CD14-positive monocyte (primary cell): ENCODE measurements around the gene PRKCQ. TPM values are rescaled to one million over a fixed set of nuclear protein-coding genes. Genes with fewer than 3 reads are reported as not detected.

Experiments used
- DNase-seq, 3 donors: peaks; one replicate each; pipeline ENCODE4 v3.0.0-alpha.2; 2011 to 2022
- H2AFZ ChIP-seq: 2 replicates; pipeline ENCODE4 v1.6.0; 2012; ENCODE audit warnings: mild to moderate bottlenecking, low read depth, low read length, inconsistent platforms; ENCODE audit not compliant: insufficient read depth, poor library complexity, severe bottlenecking
- H3K27ac ChIP-seq, 2 donors: 1 replicate in 1 of 2; 2 replicates in 1 of 2; pipeline ENCODE4 v1.5.1; 2012 to 2013; ENCODE audit warnings: low read length in 2 of 2, control low read depth in 1 of 2, inconsistent platforms in 1 of 2, low read depth in 1 of 2, mild to moderate bottlenecking in 1 of 2
- H3K27me3 ChIP-seq, 2 donors: one replicate each; pipeline versions ENCODE4 v1.6.0 to v1.6.1; 2011 to 2013; ENCODE audit warnings: low read length in 2 of 2; ENCODE audit not compliant: control insufficient read depth in 2 of 2, insufficient read depth in 2 of 2
- H3K36me3 ChIP-seq, 2 donors: replicated peaks in 1 of 2; 1 replicate in 1 of 2; 2 replicates in 1 of 2; pipeline versions ENCODE4 v1.5.1 to v1.6.1; 2012 to 2013; ENCODE audit warnings: low read length in 2 of 2, control low read depth in 1 of 2, inconsistent platforms in 1 of 2, mild to moderate bottlenecking in 1 of 2; ENCODE audit not compliant: insufficient read depth in 2 of 2, control insufficient read depth in 1 of 2
- H3K4me1 ChIP-seq, 2 donors: 1 replicate in 1 of 2; 2 replicates in 1 of 2; pipeline versions ENCODE4 v1.5.1 to v1.6.1; 2012 to 2013; ENCODE audit warnings: low read length in 2 of 2, control low read depth in 1 of 2, inconsistent platforms in 1 of 2, mild to moderate bottlenecking in 1 of 2, moderate library complexity in 1 of 2; ENCODE audit not compliant: insufficient read depth in 2 of 2, control insufficient read depth in 1 of 2
- H3K4me2 ChIP-seq: replicated peaks from 2 replicates; pipeline ENCODE3; 2012; ENCODE audit warnings: low read length, moderate library complexity, mild to moderate bottlenecking; ENCODE audit not compliant: poor library complexity, severe bottlenecking; ENCODE audit errors: extremely low read depth
- H3K4me3 ChIP-seq, 3 experiments: fragments of 200-600 bp in 1 of 3; sonication (generic) in 1 of 3; replicated peaks in 1 of 3; 1 replicate in 2 of 3; 2 replicates in 1 of 3; pipeline ENCODE4 v1.5.1; 2011 to 2013; ENCODE audit warnings: low read length in 3 of 3, mild to moderate bottlenecking in 3 of 3, control low read depth in 2 of 3, low read depth in 2 of 3, inconsistent platforms in 1 of 3, moderate library complexity in 1 of 3
- H3K79me2 ChIP-seq: 2 replicates; pipeline ENCODE4 v1.6.0; 2012; ENCODE audit warnings: mild to moderate bottlenecking, control low read depth, inconsistent platforms, low read length, moderate library complexity; ENCODE audit not compliant: insufficient read depth
- H3K9ac ChIP-seq: 2 replicates; pipeline ENCODE4 v1.6.0; 2017; ENCODE audit warnings: low read length, mild to moderate bottlenecking; ENCODE audit not compliant: insufficient read depth, poor library complexity, severe bottlenecking
- H3K9me3 ChIP-seq, 2 donors: replicated peaks in 1 of 2; 1 replicate in 1 of 2; 2 replicates in 1 of 2; pipeline versions ENCODE4 v1.5.1 to v1.6.1; 2012 to 2013; ENCODE audit warnings: low read length in 2 of 2, control low read depth in 1 of 2; ENCODE audit not compliant: control insufficient read depth in 1 of 2, insufficient read depth in 1 of 2
- H4K20me1 ChIP-seq: 2 replicates; pipeline ENCODE4 v1.6.0; 2012; ENCODE audit warnings: mild to moderate bottlenecking, low read length, control low read depth, moderate library complexity; ENCODE audit not compliant: insufficient read depth
- H3K27ac Mint-ChIP-seq, 7 donors: one replicate each; pipeline ENCODE4 v1.8.0; 2020; ENCODE audit warnings: mild to moderate bottlenecking in 7 of 7, mixed read lengths in 7 of 7, moderate library complexity in 6 of 7, inconsistent platforms in 2 of 7
- H3K27me3 Mint-ChIP-seq, 3 donors: one replicate each; pipeline ENCODE4 v1.8.0; 2021 to 2022; ENCODE audit warnings: low read depth in 3 of 3, mild to moderate bottlenecking in 3 of 3, mixed read lengths in 3 of 3, moderate library complexity in 3 of 3, inconsistent platforms in 1 of 3
- H3K36me3 Mint-ChIP-seq, 2 donors: one replicate each; pipeline ENCODE4 v1.8.0; 2020; ENCODE audit warnings: mixed read lengths in 2 of 2, inconsistent platforms in 1 of 2, mild to moderate bottlenecking in 1 of 2
- H3K4me1 Mint-ChIP-seq: one replicate; pipeline ENCODE4 v1.8.0; 2020; ENCODE audit warnings: mild to moderate bottlenecking, mixed read lengths
- H3K4me3 Mint-ChIP-seq, 2 donors: one replicate each; pipeline ENCODE4 v1.8.0; 2020; ENCODE audit warnings: mild to moderate bottlenecking in 2 of 2, mixed read lengths in 2 of 2, moderate library complexity in 1 of 2
- H3K9me3 Mint-ChIP-seq, 7 donors: one replicate each; pipeline ENCODE4 v1.8.0; 2020 to 2022; ENCODE audit warnings: mixed read lengths in 7 of 7, mild to moderate bottlenecking in 6 of 7, moderate library complexity in 6 of 7, inconsistent platforms in 2 of 7
- WGBS: methylation state at CpG from one replicate; pipeline ENCODE4 v1.1.5; 2013; ENCODE audit warnings: missing lambda C conversion rate; ENCODE audit not compliant: insufficient coverage; 5-methylcytosine and 5-hydroxymethylcytosine counted together
- intact Hi-C, 2 donors: fragments of 100-400 bp; cut with micrococcal nuclease; formaldehyde crosslinking; loops; one replicate each; pipeline versions ENCODE4 v1.15.0 to v1.15.1; 2023
- polyA plus RNA-seq, 3 donors: library from polyadenylated mRNA; depleted of rRNA in 1 of 3; unstranded in 2 of 3; stranded (reverse) in 1 of 3; fragments of 300-500 nt in 2 of 3; fragments of >200 nt in 1 of 3; fragmentation: Illumina TruSeq in 2 of 3; gene quantifications; 1 replicate in 2 of 3; 2 replicates in 1 of 3; pipeline ENCODE4 v1.2.3, GENCODE V29; 2012 to 2021
- TF ChIP-seq, protein P1 (sequence below): fragments of 200-600 bp; IDR thresholded peaks from one replicate; pipeline ENCODE4 v1.8.0; 2022; ENCODE audit warnings: antibody characterized with exemption, mild to moderate bottlenecking

Gene PRKCQ
- polyA plus RNA-seq, 3 donors = 0.01 to 0.29 (median 0.09) TPM

DNA sequence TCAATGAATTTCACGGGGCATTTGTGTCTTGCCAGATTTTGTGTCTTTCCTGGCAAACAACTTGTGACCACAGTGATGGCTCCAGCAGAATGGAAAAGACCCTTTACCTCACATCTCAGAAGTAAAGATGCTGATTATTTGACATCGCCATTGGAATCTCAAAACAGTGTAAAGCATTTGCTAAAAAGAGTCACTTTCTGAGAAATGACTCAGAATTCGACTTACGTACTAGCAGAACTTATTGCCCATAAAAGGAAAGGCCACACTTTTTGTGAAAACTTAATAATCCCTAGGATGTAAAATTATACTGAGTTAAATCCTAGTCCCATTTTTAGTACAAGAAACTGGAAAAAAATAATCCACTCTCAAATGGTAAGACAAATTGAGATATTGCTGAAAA, 35.9 kb upstream of the PRKCQ start:
- no CpG with 5 or more reads among the region's 4 CpGs for WGBS
- Mint-ChIP-seq H3K27ac (no peak overlapping the region), H3K9me3 (peaks cover 0 to 12% (median 6%) of the 10 kb centered on the region in 7 donors), H3K4me1 (no peaks in the 10 kb centered on the region), H3K4me3 (no peak overlapping the region), H3K27me3 (peaks cover 0 to 2% (median 0%) of the 10 kb centered on the region in 3 donors), H3K36me3 (no peaks in the 10 kb centered on the region)
- Histone ChIP-seq H3K4me2 (no peak overlapping the region), H3K79me2 (no peaks in the 10 kb centered on the region), H3K27ac (no peak overlapping the region), H3K4me3 (no peak overlapping the region), H3K4me1 (no peaks in the 10 kb centered on the region), H3K27me3 (no peaks in the 10 kb centered on the region), H3K9me3 (peaks cover 0 to 5% of the 10 kb centered on the region in 2 donors), H4K20me1 (no peaks in the 10 kb centered on the region), H3K36me3 (no peaks in the 10 kb centered on the region), H3K9ac (no peak overlapping the region), H2AFZ (no peak overlapping the region)
- intact Hi-C loops = no loop called here
- TF ChIP-seq, protein P1, sequence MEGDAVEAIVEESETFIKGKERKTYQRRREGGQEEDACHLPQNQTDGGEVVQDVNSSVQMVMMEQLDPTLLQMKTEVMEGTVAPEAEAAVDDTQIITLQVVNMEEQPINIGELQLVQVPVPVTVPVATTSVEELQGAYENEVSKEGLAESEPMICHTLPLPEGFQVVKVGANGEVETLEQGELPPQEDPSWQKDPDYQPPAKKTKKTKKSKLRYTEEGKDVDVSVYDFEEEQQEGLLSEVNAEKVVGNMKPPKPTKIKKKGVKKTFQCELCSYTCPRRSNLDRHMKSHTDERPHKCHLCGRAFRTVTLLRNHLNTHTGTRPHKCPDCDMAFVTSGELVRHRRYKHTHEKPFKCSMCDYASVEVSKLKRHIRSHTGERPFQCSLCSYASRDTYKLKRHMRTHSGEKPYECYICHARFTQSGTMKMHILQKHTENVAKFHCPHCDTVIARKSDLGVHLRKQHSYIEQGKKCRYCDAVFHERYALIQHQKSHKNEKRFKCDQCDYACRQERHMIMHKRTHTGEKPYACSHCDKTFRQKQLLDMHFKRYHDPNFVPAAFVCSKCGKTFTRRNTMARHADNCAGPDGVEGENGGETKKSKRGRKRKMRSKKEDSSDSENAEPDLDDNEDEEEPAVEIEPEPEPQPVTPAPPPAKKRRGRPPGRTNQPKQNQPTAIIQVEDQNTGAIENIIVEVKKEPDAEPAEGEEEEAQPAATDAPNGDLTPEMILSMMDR = no peak
- no peak for DNase-seq

DNA sequence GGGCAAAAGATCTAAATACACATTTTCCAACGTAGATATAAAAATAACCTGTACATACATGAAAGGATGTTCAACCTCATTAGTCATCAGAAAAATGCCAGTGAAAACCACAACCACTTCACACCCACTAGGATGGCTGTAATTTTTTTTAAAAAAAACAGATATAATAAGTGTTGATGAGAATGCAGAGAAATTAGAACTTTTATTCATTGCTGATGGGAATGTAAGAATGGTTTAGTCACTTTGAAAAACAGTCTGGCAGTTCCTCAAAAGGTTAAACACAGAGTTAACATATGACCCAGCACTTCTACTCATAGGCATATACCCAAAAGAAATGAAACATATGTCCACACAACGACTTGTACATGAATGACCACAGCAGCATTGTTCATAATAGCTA, 32.3 kb upstream of the PRKCQ start:
- intact Hi-C loops = no loop called here
- H3K36me3 Mint-ChIP-seq = no peaks in the 10 kb centered on the region
- peaks cover 10% of the 10 kb centered on the region for H3K4me1 Mint-ChIP-seq
- no peaks in the 10 kb centered on the region for H3K27me3 ChIP-seq
- no peaks in the 10 kb centered on the region for H4K20me1 ChIP-seq
- H3K27ac Mint-ChIP-seq = no peak overlapping the region
- no peak overlapping the region for H3K4me3 ChIP-seq
- no peak overlapping the region for H3K27ac ChIP-seq
- TF ChIP-seq, protein P1 = no peak
- peaks cover 0 to 11% (median 6%) of the 10 kb centered on the region in 7 donors for H3K9me3 Mint-ChIP-seq
- no peak for DNase-seq
- H3K79me2 ChIP-seq = no peaks in the 10 kb centered on the region
- H3K4me3 Mint-ChIP-seq = no peak overlapping the region
- peaks cover 0 to 5% of the 10 kb centered on the region in 2 donors for H3K9me3 ChIP-seq
- no CpG with 5 or more reads among the region's 2 CpGs for WGBS
- H3K27me3 Mint-ChIP-seq = peaks cover 0 to 4% (median 0%) of the 10 kb centered on the region in 3 donors
- H3K4me1 ChIP-seq = peaks cover 0 to 2% of the 10 kb centered on the region in 2 donors
- H3K9ac ChIP-seq = no peak overlapping the region
- no peak overlapping the region for H3K4me2 ChIP-seq
- H3K36me3 ChIP-seq = no peaks in the 10 kb centered on the region
- H2AFZ ChIP-seq = no peak overlapping the region
